Activated CD4-positive, alpha-beta T cell treated with anti-CD3 and anti-CD28 coated beads for 48 hours (primary cell): Measurements from ENCODE around the gene RTN4IP1.
"Not testable (repeated sequence)": the region's sequence is repeated elsewhere in the genome, so short reads cannot be mapped to it uniquely, and the experiment has no call there.

Source experiments
- DNase-seq: peaks from one replicate; pipeline ENCODE4 v3.0.0-alpha.2; 2020

Gene RTN4IP1

DNA sequence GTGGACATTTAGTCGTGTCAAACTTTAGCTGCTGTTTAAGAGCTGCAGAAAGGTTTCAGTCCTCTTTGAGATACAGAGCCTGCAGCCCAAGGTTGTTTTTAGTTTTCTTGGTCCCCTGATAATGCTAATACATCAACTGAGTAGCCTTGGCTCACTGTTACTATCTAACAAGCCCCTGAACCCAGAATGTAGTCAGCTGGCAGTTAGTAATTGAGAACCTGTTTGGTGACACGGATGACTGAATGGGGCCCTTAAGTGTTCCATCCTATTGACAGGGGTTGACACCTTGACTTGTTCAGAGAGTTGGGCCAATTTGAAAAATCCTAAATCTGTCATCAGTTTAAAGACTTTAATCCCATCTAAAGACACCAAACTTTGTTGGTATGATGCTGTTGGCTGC, 2.8 kb downstream of the RTN4IP1 start:
- no peak for DNase-seq

DNA sequence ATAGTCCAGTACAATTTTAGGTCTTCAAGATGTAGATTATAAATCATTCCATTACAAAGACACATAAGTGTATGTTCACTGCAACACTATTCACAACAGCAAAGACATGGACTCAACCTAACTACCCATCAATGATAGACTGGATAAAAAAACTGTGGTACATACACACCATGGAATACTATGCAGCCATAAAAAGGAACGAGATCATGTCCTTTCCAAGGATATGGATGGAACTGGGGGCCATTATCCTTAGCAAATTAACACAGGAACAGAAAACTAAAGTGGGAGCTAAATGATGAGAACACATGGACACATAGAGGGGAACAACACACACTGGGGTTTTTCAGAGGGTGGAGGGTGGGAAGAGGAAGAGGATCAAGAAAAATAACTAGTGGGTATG, 6.3 kb downstream of the RTN4IP1 start:
- no peak for DNase-seq

DNA sequence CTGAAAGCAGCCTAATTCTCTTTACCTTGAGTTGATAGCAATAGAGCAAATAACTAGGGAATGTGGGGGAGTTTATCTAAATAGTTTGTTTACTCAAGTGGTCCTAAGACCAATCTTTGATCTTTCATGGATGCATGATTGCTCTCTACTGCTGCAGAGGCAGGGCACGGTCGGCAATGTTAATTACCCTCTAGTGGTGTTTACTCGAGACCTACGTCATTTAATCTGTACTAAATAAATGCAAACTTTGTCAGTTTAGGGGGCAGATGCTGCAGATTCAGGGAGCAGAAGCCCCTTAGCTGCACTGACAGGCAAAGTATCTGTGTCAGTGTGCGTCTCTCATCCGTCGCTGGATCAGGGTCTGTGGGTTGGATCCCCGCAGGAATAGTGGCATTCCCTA, 6.9 kb downstream of the RTN4IP1 start:
- DNase-seq, result no peak

DNA sequence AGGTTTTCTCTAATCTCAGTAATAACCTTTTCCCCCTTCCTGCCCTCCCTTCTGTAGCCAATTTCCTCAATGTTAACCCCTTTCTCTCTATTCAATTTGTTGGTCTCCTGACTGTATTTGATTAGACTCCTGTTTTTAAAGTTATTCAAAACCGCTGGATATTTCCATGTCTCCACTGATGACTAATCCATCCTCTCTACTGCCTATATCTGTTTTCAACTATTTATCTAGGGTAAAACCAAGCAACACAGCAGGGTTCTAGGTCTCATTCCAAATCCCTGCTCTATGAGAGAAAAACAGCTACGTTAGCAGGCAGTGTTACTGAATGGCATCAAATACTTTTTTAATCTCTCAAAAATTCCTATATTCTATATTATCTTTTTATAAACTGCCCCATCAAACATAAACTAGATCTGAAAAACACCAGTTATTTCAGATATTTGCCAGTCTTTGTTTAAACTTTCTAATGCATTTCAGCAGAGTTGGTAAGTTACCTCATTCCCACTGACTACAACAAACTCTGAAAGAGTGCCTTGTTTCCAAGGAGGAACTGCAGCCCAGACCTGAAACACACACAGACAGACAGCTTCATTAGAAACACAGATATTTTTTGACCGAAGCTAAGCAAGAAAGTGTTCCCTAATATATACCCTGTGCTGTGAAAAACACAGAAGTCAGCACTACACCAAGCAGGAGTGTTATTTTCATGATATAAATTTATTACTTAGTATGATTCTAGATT, 8.2 kb downstream of the RTN4IP1 start:
- DNase-seq, result no peak

DNA sequence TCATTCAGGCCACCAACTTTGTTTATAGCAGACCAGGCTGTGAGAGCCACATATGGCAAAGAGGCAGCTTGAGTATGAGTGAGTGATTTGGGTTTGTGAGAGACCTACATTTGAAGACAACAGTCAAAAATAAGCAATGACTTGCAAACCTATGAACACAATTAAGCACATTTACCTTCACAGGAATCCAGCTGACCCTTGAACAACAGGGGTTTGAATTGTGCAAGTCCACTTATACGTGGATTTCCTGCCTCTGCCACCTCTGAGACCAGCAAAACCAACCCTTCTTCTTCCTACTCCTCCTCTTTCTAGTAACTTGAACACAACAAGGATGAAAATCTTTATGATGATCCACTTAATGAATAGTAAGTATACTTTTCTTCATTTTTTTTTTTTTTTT, 10.1 kb downstream of the RTN4IP1 start:
- DNase-seq, result no peak

DNA sequence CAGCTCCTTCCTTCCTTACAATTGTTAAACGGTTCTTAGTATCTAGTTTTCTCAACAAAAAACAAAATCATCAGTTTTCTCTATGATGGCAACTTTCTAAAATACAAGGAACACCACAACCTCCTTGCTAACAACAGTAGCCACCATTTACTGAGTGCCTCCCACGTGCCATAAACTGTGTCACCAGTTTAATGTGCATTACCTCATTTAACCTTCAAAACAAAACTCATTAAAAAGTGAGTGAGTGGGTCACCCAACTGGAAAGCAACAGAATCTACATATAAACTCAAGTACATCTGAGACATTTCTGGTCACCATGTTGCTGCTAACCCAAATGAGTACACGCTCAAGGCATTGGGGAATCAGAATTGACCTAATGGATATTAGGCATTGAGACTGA, 11.0 kb downstream of the RTN4IP1 start:
- DNase-seq, result no peak

DNA sequence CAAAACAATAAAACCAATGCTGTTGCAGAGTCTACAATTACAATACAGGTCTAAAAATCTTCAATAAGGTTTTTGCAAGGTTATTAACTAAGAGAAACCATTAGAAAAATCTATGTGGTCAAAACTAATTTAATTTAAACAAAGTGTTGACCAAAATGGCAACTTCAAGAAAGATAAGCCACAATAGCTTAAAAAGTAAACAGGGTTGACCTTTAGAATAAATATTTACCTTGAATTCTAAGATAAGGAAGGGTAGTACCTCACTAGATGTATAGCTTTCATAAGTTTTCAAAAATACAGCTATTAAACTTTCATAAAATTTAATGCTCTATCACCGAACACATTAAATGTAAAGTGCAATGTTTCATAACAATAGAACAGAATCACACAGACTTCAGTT, 11.4 kb downstream of the RTN4IP1 start:
- DNase-seq, result no peak

DNA sequence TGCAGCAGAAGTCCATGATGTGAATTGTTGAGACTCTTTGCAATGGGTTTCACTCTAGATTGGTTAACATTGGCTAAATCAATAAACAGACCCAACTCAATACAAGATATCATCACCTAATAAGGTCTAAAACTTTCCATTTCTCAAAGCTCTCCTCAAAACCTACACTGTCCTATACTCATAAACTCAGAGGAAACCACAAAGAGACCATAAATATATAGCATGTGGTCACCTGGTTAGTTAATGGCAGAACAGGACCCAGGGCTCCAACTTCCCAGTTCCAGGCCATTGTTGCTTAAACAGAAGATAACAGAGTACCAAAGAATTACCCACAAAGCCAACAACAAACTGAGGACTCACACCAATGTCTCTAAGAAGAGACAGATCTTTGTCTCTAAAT, 12.0 kb downstream of the RTN4IP1 start:
- no peak for DNase-seq

DNA sequence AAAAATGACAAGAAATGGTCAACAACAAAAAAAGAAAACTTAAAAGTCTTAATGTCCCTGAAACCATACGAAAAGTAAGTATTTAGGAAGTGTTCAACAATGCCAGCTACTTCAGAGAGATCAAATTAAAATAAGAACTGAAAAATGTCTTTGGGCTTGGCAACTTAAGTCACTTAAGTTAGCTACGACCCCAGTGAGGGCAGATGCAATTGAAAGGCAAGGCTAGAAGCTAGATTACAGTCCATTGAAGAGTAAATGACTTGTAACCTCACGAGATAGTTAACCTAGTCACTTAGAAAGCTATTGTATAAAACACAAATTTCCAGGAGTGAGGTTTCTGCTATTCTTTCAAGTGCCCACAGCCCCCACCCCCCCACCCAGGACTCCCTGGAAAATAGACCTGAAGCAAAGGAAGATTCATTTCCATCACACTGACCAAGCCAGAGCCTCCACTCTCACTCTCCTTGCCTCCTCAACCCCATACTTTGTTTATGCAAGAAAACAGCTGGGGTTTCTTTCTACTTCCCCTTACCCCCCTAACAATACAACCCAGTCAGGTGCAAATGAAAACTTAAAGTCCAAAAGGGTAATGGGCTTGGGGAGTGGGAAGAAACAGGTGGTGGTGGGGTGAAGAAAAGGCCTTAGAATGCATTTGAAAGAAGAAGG, 14.6 kb downstream of the RTN4IP1 start:
- DNase-seq, result no peak

DNA sequence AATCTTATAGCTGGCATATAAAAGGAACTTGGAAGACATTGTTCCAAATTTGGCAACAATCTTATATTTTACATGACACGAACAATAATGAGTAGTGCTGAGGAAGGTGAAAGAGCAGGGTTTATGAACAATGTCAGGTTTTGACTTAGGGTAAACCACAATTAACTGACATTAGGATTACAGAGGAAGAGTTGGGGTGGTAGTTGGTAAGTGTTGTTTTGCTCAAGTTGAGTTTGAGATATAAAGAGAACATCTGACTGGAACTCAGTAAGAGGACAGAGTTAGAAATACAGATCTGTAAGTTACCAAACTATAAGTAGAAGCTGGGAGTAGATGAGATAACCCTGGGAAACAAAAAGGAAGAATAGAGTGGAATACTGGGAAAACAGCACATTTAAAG, 15.1 kb downstream of the RTN4IP1 start:
- DNase-seq, result no peak

DNA sequence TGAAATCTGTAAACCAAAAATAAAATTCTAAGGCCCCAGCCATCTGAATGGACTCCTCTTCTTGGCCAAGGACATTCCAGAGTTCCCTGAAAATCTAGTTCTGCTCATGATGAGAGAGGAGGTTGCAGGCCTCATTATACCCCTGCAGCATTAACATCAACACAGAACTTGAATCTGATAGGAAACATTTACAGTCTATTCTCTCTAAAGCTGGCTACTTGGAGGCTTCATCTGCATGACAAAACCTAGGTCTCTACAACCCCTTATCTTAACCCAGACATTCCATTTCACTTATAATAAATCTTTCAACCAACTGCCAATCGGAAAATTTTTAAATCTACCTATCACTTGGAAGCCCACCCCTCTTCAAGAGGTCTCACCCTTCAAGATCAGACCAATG, 15.7 kb downstream of the RTN4IP1 start:
- DNase-seq, result no peak

DNA sequence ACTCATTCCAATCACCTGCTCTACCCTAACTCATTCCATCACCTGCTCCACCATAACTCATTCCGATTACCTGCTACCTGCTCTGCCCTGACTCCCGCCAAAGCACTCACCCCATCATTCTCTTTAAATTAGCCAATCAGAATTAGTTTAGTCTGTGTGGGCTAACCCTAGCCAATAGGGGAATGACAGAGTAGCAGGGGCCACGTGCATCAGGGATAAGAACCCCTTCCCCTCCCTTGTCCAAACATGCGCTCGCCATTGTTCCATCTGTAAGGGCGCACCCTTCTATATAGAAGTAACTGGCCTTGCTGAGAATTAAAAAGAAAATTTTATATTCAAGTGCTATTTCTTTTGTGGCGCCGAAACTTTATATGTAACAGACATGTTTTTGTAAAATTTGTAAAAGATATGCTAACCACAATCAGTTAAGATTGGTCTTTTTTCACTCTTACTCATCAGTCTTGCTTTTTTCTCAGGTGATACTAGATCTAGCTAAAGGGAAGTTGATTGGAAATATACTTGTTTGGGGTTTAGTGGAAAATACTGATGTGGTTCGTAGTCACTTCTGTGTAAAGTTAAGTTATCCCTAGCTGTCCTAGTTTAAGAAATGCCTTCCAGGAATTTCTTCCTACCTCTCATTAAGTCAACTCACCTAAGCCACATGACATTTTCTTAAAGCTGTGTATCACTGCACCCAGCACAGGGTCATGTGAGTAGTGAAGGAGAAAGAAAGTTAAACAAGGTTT, 16.5 kb downstream of the RTN4IP1 start:
- no peak for DNase-seq

DNA sequence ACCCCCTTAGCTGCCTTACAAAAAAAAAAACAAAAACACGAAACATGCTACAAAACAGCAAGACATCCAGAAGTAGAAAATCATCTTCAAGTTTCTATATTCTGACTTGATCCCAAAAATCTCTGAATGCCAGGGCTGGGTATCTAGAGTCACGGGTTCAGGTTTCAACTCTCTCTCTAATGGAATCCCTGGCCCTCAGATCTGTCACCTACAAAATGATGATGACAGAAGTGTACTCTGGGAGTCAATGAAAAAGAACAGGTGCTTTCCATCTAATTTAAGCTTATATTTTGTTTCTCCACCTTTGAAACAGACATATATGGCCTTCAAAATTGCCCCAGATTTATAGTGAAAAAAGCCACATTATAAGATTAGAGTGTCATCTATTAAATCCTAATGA, 18.3 kb downstream of the RTN4IP1 start:
- DNase-seq, result no peak

DNA sequence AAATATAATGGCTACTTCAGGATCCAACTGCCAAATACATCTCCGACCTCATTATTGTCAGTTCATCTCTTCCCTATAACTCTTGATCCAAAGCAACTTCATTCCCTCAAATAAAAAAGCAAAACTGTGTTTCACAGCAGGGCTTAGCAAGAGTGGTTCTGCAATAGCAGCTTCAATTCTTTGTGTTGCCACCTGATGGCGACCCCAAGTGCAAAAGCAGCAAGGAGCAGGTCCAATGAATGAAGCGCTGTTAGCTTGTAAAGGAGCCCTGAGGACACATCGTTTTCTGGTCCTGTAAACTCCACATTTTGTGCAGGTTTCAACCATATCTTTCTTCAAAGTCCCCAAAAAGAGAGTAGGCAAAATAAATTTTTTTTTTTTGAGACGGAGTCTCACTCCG, 19.6 kb downstream of the RTN4IP1 start:
- peak; percentile 34 for DNase-seq

DNA sequence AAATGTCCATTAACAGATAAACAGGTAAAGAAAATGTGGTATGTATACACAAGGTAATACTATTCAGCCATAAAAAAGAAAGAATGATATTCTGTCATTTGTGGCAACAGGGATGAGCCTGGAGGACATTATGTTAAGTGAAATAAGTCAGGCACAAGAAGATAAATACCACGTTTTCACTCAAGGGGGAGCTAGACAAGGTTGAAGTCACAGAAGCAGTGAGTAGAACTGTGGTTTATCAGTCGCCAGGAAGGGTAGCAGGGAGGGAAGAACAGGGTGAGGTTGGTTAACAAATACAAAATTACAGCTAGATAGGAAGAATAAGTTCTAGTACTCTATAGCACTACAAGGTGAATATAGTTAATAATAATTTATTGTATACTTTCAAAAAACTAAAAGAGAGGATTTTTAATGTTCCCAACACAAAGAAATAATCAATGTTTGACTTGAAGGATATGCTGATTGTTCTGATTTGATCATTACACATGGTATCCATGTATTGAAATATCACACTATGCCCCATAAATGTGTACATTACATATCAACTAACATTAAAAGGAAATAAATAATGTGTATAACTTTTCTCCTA, 21.1 kb downstream of the RTN4IP1 start:
- DNase-seq, result peak; percentile 6

DNA sequence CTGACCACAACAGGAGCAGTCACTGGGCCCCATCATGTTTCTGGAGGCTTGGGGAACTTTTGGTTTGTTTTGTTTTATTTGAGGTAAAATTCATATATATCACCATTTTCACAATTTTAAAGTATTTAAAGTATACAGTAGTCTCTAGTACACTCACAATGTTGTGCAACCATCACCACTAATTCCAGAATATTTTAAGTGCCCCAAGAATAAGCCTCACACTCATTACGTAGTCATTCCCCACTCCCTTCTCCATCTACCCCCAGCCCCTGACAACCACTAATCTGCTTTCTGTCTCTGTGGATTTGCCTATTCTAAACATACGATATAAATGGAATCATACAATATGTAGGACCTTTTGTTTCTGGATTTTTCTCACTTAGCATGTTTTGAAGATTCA, 29.0 kb downstream of the RTN4IP1 start:
- no peak for DNase-seq

DNA sequence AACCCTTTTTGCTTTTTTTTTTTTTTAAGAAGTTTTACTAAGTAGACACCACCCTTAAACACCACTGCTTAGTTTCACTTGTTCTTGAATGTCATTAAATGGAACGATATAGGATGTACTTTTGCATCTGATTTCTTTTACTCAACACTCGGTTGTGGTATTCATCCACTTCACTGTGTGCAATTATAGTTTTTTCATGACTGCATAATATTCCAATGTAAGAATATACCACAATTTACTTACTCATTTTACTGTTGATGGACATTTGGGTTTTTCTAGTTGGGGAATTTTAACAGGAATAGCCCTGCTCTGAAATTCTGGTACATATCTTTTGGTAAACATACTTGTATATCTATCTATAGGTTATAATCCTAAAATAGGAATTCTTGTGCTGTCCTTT, 29.9 kb downstream of the RTN4IP1 start:
- no peak for DNase-seq

DNA sequence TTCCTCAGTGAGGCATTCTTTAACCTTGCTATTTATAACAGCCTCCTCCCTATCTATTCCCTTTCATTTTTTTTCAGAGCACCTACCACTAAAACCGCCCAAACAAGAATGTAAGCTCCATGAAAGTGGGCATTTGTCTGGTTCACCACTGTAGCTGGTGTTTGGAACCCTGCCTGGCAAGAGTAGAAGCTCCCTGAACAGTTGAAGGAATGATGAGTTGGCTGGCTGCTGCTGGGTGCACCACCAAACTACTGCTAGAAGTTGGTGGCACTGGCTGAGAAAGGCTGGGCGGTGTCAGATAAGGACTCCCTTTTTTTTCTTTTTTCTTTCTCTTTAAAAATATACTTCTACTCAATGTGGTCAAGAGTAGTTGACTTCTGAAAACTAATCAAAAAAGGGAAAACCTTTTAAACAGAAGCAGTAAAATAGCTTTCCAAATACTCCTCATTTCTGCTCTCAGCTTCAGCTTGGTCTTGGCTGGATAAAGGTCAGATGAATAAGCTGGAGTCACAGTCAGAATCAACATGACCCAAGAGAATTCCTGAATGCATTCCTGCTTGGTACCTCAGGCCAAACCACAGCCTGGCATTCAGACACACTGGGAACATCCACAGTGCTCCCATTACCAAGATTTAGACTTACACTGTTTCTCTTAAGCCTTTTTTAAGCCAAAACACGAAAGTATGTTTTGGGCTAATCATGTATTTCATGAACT, 38.0 kb downstream of the RTN4IP1 start:
- DNase-seq, result no peak

DNA sequence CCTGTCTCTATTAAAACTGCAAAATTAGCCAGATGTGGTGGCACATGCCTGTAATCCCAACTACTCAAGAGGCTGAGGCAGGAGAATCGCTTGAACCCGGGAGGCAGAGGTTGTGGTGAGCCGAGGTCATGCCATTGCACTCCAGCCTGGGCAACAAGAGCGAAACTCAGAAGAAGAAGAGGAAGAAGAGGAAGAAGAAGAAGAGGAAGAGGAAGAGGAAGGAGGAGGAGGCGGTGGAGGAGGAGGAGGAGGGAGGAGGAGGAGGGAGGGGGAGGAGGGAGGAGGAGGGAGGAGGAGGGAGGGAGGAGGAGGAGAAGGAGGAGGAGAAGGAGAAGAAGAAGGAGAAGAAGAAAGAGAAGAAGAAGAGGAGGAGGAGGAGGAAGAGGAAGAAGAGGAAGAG, 40.4 kb downstream of the RTN4IP1 start:
- not testable (repeated sequence) for DNase-seq

DNA sequence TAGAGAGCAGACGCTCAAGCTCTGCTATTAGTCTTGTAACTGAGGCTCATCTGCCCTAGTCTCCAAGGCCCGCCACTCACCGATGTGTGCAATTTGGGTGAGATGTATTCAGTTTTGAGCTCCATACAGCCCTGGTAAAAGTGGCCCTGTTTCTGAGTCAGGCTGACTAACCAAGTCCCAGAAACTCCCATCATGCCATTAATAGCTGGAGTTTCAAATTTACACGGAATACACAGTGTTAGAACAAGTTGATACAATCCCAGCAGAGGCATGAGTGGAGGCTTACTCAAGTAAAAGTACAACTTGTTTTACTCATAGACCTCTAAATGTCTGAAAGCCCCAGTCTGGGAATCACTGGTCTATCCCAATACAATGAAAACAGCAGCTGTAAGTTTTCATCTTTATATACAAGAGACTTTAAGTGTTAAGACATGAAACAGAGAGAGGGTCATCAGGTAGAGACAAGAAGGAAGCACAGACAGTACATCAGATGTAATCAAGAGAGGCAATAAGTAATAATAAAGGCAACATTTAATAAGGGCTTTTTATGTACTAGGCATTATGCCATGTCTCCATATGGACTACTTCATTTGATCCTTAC, 42.4 kb downstream of the RTN4IP1 start:
- no peak for DNase-seq

DNA sequence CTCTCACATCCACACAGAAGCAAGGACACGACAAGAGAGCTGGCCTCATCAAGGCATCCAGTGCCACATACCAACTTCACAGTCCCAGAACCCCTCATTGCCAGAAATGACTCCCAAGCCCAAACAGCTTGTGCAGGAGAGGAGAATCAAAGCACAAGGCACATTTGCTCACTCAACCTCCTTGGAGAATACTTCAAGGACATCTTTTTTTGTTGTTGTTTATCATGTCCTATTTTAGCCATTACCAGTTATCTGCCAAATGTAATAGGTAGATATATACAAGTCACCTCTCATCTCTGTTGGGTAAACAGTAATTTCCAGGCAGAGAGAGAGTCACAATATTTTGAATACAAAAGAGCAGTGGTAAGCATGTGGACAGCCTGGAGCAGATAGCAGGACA, 47.8 kb downstream of the RTN4IP1 start:
- no peak for DNase-seq

DNA sequence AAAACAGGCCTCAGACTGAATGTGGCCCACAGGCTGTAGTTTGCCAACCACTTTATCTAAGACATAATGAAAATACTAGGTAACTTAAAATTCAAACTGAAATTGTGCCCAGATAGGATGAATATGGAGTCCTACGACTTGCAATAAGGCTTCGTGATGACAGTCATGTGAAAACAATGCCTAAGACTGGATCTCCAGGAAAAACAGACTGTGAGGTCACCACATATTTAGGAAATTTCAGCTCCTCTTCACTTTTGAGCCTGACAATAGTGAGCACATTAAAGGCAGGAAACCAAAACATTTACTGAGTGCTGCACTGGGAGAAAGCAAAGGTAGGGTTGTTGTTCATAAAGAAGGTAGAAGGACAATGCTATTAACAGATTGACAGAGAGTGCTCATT, 50.0 kb downstream of the RTN4IP1 start:
- DNase-seq, result no peak
